ENCODE measurements around the gene PDE4B. TPM values are rescaled to one million over a fixed set of nuclear protein-coding genes. Genes with fewer than 3 reads are reported as not detected.

The PDE4B gene
- total and polyA plus RNA-seq, 2 of the 13 experiments (the other 11 are each of a cell fraction or from before 2014, with no cell fraction given): not detected

GRCh38 chr1:65889441-65889840 lies 96.7 kb downstream of the PDE4B start:
- ATAC-seq (no peak), FAIRE-seq (no peak), DNase-seq (ENCODE audit: low spot score) (no peak)
- no peak overlapping the region for H2AFZ ChIP-seq (ENCODE audit: low read length)
- no peaks in the 10 kb centered on the region for H3K27me3 ChIP-seq (ENCODE audit: control insufficient read depth in 1 of 2, insufficient read depth in 2 of 2, low read length in 2 of 2)
- H3K4me1 ChIP-seq (ENCODE audit: insufficient read depth, low read length): no peaks in the 10 kb centered on the region
- BruUV-seq (replicated peaks): no TSS peak
- no peak overlapping the region for H3K27ac ChIP-seq (ENCODE audit: extremely low read length, insufficient read depth, low read length)
- no peaks in the 10 kb centered on the region for H3K36me3 ChIP-seq (replicated peaks in 1 of 2; ENCODE audit: control insufficient read depth in 1 of 2, insufficient read depth in 2 of 2, low read length in 2 of 2)
- H3K4me2 ChIP-seq (ENCODE audit: low read depth, low read length): no peak overlapping the region
- ChIA-PET POLR2A (no interaction called here), CTCF (ENCODE audit: low intra/inter-chr PET ratio, low total read pairs) (no interaction called here)
- H4K20me1 ChIP-seq (ENCODE audit: insufficient read depth, low read length): no peaks in the 10 kb centered on the region
- peaks cover 16% of the 10 kb centered on the region for H3K9me3 ChIP-seq (ENCODE audit: low read length)
- no peaks in the 10 kb centered on the region for H3K79me2 ChIP-seq (ENCODE audit: insufficient read depth, low read length)
- in situ Hi-C loops (cut with HindIII; ENCODE audit: extremely low pct_ligation_motif_present, low pct_unique_long_range_greater_than_20kb): no loop called here
- no peak overlapping the region for H3K9ac ChIP-seq (ENCODE audit: insufficient read depth, low read depth, low read length)
- H3K4me3 ChIP-seq (replicated peaks in 1 of 3; ENCODE audit: insufficient read depth in 1 of 3, low read depth in 2 of 3, low read length in 3 of 3): no peak overlapping the region
- intact Hi-C loops (cut with micrococcal nuclease; ENCODE audit: unreplicated experiment): no loop called here
- TF ChIP-seq ZNF776 (CRISPR knock-in tag; IDR thresholded peaks at IDR 0.05) (no peak), ZNF337 (CRISPR knock-in tag; IDR thresholded peaks at IDR 0.05; ENCODE audit: borderline replicate concordance, low read depth) (no peak)

GRCh38 chr1:65890201-65890843 lies 97.6 kb downstream of the PDE4B start:
- in situ Hi-C loops (cut with HindIII; ENCODE audit: extremely low pct_ligation_motif_present, low pct_unique_long_range_greater_than_20kb): no loop called here
- H3K9ac ChIP-seq (ENCODE audit: insufficient read depth, low read depth, low read length): no peak overlapping the region
- ChIA-PET POLR2A (no interaction called here), CTCF (ENCODE audit: low intra/inter-chr PET ratio, low total read pairs) (no interaction called here)
- H3K27me3 ChIP-seq (ENCODE audit: control insufficient read depth in 1 of 2, insufficient read depth in 2 of 2, low read length in 2 of 2): no peaks in the 10 kb centered on the region
- DNase-seq (ENCODE audit: low spot score) (no peak), ATAC-seq (no peak), FAIRE-seq (no peak)
- no peak overlapping the region for H2AFZ ChIP-seq (ENCODE audit: low read length)
- no peaks in the 10 kb centered on the region for H3K79me2 ChIP-seq (ENCODE audit: insufficient read depth, low read length)
- no peaks in the 10 kb centered on the region for H3K4me1 ChIP-seq (ENCODE audit: insufficient read depth, low read length)
- intact Hi-C loops (cut with micrococcal nuclease; ENCODE audit: unreplicated experiment): no loop called here
- WGBS (ENCODE audit: low lambda C conversion rate): 1% methylated on average over 3 of the region's 3 CpGs
- no peaks in the 10 kb centered on the region for H3K36me3 ChIP-seq (replicated peaks in 1 of 2; ENCODE audit: control insufficient read depth in 1 of 2, insufficient read depth in 2 of 2, low read length in 2 of 2)
- TF ChIP-seq GPN1 (CRISPR knock-in tag; IDR thresholded peaks at IDR 0.05; ENCODE audit: borderline replicate concordance): no peak
- no peak for TF ChIP-seq GABPA (IDR thresholded peaks at IDR 0.05; ENCODE audit: low read depth, low read length)
- no peak for TF ChIP-seq GABPA (CRISPR knock-in tag; IDR thresholded peaks at IDR 0.05; ENCODE audit: low read depth)
- no peak for TF ChIP-seq STAG1 (CRISPR knock-in tag; IDR thresholded peaks at IDR 0.05)
- TF ChIP-seq SP4 (CRISPR knock-in tag; IDR thresholded peaks at IDR 0.05): no peak
- no peak for TF ChIP-seq KDM5B (CRISPR knock-in tag; IDR thresholded peaks at IDR 0.05; ENCODE audit: borderline replicate concordance)
- TF ChIP-seq SRSF9 (IDR thresholded peaks at IDR 0.05; ENCODE audit: borderline replicate concordance, insufficient read depth, low read depth, low read length, poor library complexity, severe bottlenecking): no peak
- no peak for TF ChIP-seq MYNN (CRISPR knock-in tag; IDR thresholded peaks at IDR 0.05; ENCODE audit: low read depth)
- no peak for TF ChIP-seq ZNF460 (CRISPR knock-in tag; IDR thresholded peaks at IDR 0.05; ENCODE audit: borderline replicate concordance)
- no peak for TF ChIP-seq KLF12 (CRISPR knock-in tag; IDR thresholded peaks at IDR 0.05; ENCODE audit: borderline replicate concordance)
- TF ChIP-seq PCBP1 (IDR thresholded peaks at IDR 0.05; ENCODE audit: borderline replicate concordance, low read depth, low read length): no peak
- TF ChIP-seq KLF6 (CRISPR knock-in tag; IDR thresholded peaks at IDR 0.05): no peak
- no peak for TF ChIP-seq ZNF816 (CRISPR knock-in tag; IDR thresholded peaks at IDR 0.05; ENCODE audit: borderline replicate concordance)
- TF ChIP-seq ZSCAN5A (CRISPR knock-in tag; IDR thresholded peaks at IDR 0.05; ENCODE audit: borderline replicate concordance): no peak
- no peaks in the 10 kb centered on the region for H4K20me1 ChIP-seq (ENCODE audit: insufficient read depth, low read length)
- H3K27ac ChIP-seq (ENCODE audit: extremely low read length, insufficient read depth, low read length): no peak overlapping the region
- BruUV-seq (replicated peaks): no TSS peak
- H3K4me2 ChIP-seq (ENCODE audit: low read depth, low read length): no peak overlapping the region
- H3K4me3 ChIP-seq (replicated peaks in 1 of 3; ENCODE audit: insufficient read depth in 1 of 3, low read depth in 2 of 3, low read length in 3 of 3): no peak overlapping the region
- H3K9me3 ChIP-seq (ENCODE audit: low read length): peaks cover 16% of the 10 kb centered on the region

All from HepG2 (cell line).